ELF-1 (cell line): Measurements from ENCODE around the gene HSD11B2.
"Not testable (repeated sequence)": the region's sequence is repeated elsewhere in the genome, so short reads cannot be mapped to it uniquely, and the experiment has no call there.

Experiments used
- DNase-seq: peaks from one replicate; pipeline ENCODE4 v3.0.0-alpha.2; 2016; ENCODE audit warnings: low read depth, low spot score

HSD11B2 gene

DNA sequence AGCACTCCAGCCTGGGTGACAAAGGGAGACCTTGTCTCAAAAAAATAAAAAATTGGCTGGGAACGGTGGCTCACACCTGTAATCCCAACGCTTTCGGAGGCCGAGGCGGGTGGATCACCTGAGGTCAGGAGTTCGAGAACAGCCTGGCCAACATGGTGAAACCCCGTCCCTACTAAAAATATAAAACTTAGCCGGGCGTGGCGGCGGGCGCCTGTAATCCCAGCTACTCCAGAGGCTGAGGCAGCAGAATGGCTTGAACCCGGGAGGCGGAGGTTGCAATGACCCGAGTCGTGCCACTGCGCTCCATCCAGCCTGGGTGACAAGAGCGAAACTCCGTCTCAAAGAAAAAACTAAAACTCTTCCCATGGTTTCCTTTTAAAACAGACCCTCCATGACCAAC is 15.5 kb upstream of the HSD11B2 start:
- DNase-seq = not testable (repeated sequence)

DNA sequence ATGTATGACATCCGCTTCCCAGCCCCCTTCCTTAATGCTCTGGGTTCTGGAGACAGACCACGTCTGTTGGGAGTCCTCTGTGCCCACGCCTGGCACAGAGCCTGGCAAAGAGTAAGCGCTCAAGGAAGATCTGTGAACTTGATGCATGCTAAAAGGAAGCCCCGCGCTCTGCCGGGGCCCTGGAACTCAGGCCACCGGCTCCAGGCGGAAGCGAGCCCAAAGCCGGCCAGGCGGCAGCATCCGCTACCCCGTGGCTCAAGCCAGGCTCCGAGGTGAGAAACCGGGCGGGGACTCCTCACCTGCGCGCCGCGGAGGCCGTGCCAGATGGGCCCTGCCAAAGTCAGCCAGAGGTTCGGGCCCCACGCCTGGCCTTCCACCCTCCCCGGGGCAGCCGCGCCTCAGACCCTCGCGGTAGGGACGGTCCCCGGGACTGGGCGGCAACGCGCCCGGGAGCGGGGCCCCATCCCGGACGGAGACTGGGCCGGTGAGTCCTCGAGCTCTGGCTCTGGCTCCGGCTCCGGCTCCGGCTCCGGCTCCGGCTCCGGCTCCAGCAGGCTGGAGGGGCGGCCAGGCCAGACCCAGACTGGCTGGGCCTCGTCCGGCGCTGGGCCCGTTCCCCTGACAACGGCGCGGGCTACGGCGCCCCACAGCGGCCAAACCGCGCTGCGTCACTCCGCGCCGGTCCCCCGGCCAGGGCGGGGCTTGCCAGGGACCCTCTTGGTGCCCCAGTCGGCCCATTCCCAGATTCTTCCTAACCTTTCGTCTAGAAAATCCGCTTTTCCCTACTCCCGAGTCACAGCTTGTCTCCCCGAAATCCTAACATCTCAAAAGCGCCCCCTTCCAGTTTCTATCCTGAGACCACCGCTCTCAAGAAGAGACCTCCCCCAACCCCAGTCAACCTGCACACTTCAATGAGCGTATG is 14.8 kb upstream of the HSD11B2 start, which contains the start of gene ZDHHC1:
TSS of gene ZDHHC1 (minus strand) at position 606 of the 922 bp plus-strand sequence. CDS start 8,702 bp downstream, outside the sequence.
- DNase-seq = peak; percentile 82

DNA sequence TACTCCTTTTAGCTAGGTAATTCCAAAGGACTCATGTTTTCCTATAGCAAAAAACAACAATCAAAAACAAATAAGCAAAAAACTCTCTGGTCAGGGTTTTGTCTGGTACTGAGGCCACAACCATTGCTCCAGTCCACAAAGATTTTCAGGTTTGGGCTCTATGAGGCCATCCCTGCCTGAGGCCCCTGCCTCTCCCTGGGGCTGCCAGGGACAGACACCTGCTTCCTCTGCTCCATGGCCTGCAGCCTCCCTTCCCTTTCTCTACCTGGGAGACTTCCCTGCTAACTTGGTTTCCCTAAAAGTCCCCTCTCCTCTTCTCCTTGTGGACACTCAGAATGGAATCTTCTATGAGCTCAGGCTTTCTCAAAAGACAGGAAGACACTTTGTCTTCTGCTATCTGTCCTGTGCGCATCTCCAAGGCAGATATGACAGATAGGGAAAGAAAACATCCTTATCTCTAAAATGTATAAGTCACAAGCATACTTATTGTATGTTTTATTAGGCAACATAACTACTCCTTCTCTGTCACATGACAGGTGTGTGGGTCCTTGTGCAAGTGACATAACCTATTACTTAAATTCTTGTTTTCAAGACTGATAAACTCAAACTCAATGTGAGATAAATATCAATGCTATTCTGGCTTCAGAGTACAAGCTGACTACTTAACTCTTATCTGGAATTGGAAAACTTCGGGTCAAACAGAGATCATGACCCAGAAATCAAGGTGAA is 13.4 kb upstream of the HSD11B2 start:
- no peak for DNase-seq

DNA sequence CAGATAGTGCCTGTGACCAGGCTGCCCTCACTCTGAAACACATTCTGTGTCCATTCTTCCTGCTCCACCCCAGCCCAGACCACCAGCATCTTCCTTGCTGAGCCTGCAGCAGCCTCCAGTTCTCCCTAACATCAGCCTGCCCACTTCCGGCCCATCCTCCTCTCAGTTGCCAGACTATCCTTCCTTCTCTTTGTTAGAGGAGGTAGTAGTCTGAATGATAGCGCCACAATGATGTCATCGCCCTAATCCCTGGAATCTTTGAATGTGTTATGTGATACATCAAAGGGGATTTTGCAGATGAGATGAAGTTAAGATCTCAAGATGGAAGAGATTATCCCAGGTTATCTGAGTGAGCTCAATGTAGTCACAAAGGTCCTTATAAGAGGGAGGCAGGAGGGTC is 11.4 kb upstream of the HSD11B2 start:
- DNase-seq = peak; percentile 31

DNA sequence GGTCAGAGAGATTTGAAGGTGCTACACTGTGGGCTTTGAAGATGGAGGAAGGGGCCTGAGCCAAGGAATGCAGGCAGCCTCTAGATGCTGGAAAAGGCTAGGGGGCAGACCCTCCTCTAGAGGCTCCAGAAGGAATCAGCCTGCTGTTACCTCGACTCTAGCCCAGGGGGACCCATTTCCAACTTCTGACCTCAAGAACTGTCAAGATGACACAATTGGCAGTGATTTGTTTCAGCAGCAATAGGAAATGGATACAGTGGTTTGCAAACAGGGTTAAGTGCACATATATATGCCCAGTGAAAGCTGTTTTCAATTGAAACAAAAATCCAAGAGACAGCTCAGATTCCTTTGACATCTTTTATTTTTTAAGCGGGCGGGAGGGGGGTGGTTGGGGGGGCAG is 11.0 kb upstream of the HSD11B2 start:
- peak; percentile 44 for DNase-seq

DNA sequence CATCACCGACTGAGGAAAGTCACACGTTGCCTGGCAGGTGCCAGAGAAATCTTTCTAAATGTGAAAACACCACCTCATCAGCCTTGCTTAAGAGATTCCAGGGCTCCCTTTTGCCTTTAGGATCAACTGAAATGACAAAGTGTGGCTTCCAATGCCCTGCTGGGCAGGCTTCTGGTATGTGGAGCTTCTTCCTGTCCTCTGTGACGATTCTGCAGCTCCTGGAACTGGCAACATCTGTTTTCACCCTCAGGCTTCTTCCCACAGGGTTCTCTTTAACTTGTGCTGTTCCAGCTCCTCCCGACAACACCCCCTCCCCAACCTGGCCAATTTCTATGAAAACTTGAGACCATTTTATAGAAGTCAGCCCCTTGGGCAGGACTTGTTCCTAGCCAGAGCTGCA is 9.9 kb upstream of the HSD11B2 start:
- peak; percentile 75 for DNase-seq

DNA sequence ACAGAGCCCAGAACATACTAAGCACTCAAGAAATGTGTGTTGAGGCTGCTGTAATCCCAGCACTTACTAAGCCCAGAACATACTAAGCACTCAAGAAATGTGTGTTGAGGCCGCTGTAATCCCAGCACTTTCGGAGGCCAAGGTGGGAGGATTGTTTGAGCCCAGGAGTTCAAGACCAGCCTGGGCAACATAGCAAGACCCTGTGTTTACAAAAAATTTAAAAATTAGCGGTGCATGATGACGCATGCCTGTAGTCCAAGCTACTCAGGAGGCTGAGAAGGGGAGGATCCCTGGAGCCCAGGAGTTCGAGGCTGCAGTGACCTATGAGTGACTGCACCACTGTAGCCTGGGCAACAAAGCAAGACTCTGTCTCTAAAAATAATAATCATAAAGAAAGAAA is 7.9 kb upstream of the HSD11B2 start:
- no peak for DNase-seq

DNA sequence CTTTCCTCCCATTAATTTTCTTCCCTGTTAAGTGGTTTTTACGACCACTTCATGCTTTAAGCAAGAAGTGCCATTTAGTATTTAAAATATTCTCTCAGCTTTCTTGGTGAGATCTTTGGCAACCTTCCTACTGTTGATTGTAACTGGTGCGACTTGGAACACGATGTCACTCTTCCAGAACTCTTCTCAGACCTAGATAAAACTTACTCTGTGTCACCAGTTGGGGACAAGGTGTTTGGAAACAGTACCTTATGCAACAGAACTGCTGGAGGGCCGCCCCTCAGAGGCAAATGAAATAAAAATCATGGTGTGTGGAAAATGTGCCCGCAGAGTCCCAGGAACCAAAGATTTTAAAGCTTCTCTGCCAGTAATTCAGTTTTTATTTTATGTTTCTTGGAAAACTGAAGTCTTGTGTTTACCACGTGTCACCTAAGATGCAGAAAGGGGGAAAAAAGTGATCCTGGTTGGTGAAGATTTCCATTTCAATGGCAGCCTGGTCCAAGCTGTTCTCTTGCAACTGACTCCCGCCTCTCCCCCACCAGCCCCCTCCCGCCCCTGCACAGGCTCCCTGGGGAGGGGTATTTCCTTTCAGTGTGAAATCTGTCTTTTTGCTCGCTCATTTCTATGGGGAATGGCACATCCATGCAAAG is 7.2 kb upstream of the HSD11B2 start:
- peak; percentile 27 for DNase-seq

DNA sequence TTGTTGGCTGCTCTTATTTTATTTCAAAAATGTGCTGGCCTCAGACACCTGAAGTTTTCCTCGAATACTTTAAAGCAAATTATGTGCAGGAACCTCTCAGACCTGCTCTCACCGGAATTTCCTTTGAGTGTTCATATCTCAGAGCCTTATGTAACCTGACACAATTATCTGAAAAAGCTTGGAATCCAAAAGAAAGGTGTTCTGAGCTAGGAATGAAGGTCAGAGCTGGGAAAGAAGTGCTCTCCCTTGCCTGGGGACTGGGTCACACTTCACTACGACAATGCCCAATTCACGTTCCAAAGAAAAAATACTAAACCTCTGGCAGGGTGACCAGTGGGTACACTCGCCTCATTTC is 6.7 kb upstream of the HSD11B2 start:
- DNase-seq = no peak

DNA sequence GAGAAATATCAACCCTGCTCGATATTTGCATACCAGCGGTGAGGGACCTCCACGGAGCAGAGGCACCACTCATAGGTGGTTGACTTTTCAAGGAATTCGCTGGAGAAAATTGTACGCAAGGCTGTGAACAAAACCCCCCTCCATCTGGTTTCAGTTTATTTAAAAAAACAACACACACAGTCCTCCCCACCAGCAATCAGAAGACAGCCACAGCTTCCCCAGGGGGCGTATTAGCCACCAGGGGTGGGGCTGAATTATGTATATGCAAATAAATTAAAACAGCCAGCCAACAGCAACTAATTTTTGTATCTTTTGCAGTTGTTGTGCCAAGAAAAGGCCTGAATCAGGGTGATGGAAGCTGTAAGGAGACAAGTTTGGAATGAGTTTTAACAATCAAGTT is 5.9 kb upstream of the HSD11B2 start:
- DNase-seq = no peak

DNA sequence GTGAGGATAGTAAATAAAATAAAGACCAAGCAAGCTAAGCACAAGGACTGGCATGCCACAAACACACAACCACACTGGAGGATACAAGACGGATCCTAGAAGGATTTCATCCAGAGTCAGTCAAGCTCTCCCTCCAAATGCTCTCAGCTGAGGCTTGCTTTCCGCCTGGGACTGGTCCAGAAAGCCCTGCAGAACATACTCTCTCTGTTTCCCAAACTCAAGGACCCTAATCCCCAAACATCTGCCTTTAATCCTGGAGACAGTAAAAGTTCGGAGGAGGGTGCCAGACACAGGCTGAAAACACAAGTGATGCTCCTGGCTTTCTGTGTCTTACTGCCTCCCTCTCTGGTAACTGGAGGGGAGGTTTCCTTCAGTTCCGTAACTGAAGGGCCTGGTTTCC is 5.3 kb upstream of the HSD11B2 start:
- DNase-seq = peak; percentile 23

DNA sequence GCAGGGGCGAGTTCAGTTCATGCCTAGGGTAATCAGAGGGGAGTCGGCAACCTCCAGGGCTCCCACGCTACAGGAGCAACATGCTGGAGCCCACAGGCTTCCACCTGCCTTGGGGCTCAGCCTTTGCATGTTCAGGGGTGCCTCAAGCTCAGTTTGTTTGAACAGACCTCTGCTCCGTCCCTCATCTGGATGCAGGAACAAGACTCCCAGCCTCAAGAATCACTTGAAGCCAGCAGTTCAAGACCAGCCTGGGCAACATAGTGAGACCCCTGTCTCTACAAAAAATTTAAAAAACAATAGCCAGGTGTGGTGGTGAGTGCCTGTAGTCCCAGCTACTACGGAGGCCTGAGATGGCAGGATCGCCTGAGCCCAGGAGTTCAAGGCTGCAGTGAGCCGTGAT is 4.9 kb upstream of the HSD11B2 start:
- DNase-seq = no peak

DNA sequence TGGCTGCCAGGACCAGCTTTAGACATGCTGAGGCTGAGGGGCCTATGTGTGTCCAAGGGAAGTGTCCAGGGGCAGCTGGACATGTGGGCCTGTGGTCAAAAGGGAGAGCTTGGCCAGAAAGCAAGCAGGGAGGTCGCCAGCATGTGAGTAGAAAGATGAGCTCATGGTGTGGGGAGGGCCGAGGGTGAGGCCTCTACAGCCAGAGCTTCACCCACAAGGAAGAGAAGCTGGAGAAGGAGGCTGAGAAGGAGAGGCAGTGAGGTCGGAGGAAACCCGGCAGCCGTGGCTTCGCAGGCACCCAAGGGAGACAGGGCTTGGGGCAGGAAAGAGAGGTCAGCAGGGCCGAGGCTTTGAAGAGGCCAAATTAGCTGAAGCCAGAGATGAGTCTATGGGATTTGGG is 4.0 kb upstream of the HSD11B2 start:
- no peak for DNase-seq

DNA sequence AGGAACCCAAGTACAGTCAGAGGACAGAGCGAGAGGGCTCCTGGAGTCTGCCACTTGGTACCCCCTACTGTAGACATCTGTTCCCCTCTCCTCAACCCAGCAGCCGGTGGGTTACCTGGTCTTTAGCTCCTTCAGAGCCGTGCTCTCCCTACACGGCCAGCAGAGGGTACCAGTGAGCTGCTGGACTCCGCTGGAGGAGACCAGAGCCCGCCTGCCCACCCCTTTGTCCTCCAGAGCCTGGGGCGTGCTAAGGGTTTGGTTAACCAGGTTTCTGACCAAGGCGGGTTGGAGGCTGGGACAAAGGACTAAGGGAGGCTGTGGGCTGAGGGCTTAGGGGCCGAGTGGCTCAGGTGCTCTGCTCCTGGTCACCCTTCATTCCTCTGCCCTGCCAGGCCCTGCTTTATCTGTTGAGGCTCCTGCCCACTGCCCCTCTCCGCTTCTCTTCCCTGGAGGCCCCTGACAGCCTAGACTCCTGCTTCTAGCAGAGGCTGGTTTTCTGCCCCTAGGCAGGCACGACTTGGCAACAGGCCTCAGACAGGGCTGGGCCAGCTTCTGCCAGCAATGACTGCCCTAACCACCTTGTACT is 2.7 kb upstream of the HSD11B2 start:
- DNase-seq = peak; percentile 92

DNA sequence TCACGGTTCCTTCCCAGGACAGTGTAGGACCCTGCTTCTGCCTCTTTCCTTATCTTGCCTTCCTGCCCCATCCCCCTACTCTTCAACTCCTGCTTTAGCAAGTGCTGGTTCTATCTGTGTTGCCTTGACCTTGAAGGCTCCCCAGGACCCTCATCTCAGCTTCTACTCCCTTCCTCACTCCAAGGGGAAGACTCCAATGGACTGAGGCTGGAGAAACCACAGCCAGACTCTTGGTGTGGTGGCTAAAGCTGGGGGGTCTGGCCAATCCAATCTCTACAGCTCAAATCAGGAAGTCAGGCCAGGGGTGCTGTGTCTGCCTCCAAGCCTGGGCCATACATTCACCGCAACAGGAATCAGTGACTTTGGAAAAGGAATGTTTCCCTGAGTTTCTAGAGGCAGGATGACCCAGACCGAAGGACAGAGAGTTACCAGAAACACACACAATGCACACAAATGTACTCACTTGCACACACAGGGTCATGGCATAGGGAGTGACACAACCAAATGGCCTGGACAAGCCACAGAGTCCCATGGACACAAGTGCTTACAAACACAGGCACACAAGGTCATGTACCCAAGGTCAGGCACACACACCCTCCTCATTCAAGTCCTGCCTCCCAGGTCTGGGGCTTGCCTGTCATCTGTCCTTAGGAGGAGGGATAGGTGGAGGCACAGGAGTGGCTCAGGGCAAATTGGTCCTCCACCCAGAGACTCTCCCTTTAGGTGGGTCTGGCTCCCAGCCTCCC is 1.7 kb upstream of the HSD11B2 start:
- no peak for DNase-seq

DNA sequence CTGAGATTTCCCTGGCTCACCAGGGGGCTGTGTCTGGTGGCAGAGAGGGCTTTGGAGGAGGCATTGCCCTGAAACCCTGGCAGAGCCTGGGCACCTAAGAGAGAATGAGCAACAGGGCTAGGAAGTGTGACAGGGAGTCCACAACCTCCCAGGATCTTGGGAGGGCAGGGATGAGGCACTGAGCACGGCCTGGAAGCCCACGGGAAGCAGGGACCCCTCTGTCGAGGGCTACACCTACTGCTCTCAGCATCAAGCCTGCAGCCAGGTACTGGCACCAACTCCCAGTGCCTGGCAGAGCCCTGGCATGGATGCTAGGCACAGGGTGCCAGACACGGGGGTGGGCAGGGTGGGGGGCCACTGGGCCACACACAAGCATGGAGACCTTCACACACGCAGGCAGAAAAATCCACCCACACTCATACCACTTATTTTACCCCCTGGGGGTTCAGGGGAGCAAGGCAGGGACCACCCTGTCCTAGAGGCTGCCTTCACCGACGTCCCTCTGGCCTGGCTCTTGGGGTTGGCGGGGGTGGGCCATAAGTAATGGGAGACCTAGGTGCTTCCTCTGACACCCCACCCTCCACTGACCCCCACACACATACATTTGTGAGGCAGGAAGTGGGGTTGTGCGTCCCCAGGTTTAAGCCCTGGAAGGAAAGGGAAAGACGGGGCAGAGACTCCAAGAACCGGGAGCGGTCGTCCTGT is 970 bp upstream of the HSD11B2 start:
- DNase-seq = no peak

DNA sequence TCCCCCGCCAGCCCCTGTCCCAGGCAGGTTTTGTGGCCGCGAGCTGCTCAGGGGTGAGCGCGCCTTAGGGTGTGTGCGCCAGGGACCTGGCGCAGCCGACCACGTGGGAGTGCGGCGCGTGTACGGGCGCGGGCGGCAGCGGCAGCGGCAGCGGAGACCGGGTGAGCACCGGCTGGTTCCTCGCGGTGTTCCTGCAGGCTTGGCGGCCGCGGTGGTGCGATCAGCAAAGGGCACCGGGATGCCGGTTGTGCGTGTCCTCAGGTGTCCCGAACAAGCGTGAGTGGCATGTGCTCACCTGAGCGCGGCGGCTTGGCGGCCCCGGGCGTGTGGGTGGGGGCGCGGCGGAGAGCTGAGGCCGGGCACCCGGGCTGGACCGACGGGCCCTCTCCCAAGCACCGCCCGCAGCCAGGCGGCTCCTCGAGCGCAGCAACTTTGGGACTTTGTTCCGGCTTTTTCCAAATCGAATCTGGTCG is 381 bp upstream of the HSD11B2 start:
- peak; percentile 56 for DNase-seq

DNA sequence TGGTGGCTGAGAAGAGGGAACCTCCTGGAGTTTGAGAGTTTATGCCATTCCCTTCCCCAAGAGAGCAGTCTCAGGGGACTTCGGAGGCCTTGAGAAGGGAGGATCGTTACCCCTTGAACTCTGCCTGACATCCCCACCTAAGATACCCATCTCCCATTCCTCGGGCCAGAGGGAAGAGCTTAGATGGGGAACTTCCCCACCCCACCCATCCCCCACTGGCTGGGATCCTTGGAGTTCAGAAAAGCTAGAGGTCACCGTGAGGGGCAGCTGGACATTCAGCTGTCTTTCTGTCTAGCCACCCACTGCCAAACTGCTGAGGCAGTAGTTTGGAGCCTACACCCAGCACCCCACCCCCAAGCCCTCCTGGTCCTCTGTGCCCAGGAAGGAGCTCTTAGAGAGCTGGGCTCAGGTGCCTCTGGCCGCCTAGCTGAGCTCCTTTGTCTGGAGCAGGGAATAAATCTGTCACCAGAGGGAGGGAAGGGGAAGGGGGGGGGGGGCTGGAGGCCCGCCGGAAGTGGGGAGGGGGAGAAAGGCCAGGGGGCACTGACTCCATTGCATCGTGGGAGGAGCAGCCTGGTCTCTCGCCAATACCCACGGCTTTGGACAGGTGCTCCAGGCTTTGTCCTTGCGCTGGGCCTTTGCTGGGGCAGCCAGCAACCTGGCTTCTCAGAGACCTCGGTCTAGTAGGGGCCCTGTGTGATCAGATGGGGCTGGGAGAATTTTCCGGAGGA is 1.0 kb downstream of the HSD11B2 start:
- peak; percentile 38 for DNase-seq

DNA sequence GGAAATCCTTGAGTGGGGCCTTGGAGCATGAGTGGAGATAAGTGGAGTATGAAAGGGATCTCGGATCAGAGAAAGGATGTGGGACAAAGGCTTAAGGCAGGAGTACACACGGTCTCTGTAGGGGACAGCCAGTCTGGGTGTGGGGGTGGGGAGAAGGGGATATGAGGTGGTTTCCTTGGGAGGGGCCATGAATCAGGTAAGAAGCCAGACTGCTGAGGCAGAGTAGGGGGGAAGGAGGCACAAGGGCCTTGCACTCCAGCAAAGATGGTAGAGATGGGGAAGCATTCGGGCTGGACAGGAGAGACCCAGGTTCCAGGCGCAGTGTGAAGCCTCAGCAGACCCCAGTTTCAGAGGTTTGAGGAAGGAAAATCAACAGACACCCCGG is 1.6 kb downstream of the HSD11B2 start:
- no peak for DNase-seq
